GM20000 (cell line): ENCODE data around the gene RUNX1.

ENCODE experiments used
- DNase-seq: peaks from one replicate; pipeline ENCODE4 v3.0.0; 2012; ENCODE audit warnings: low spot score
- TF ChIP-seq, protein P1 (sequence below): IDR thresholded peaks from 2 replicates; pipeline ENCODE4 v1.5.1; 2012; ENCODE audit warnings: mild to moderate bottlenecking, control low read depth; ENCODE audit errors: extremely low read depth, missing control alignments

Gene RUNX1

DNA sequence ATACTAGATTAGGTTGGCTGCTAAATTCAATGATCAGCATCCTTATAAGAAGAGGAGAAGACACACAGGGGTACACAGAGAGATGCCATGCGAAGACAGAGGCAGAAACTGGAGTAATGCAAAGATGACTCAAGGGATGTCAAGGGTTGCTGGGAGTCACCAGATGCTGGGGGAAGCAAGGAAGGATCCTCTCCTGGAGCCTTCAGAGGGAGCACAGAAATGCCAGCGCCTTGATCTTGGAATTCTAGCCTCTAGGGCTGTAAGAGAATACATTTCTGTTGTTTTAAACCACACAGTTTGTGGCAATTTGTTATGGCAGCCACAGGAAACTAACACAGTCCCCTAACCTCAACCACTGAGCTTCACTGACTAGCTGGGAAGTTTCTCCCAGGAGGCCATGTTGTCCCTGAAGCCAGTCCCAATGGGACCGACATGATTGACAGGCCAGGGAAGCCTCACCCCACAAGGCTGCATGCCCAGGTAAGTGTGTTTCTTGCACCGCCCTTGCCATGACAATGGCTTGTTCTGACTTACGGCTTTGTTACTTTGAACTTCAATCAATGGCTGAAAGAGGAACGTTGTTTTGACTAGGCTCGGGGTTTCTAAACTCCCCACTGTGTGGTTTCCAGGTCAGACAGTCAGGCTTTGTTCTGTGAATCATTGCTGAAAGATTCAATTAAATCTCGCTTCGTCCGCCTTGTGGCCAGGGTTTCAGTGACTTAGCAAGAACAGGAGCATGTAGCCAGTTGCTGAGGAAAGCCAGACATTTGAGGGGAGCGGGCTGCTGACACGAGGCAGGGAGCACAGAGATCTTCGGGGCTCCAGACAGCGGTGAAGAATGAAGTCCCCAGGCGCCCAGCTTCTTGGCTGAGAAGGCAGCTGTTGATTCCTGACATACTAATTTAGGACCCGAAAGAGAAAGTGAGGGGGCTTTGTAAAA lies 62.3 kb downstream of the RUNX1 start:
- TF ChIP-seq, protein P1, sequence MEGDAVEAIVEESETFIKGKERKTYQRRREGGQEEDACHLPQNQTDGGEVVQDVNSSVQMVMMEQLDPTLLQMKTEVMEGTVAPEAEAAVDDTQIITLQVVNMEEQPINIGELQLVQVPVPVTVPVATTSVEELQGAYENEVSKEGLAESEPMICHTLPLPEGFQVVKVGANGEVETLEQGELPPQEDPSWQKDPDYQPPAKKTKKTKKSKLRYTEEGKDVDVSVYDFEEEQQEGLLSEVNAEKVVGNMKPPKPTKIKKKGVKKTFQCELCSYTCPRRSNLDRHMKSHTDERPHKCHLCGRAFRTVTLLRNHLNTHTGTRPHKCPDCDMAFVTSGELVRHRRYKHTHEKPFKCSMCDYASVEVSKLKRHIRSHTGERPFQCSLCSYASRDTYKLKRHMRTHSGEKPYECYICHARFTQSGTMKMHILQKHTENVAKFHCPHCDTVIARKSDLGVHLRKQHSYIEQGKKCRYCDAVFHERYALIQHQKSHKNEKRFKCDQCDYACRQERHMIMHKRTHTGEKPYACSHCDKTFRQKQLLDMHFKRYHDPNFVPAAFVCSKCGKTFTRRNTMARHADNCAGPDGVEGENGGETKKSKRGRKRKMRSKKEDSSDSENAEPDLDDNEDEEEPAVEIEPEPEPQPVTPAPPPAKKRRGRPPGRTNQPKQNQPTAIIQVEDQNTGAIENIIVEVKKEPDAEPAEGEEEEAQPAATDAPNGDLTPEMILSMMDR: no peak
- DNase-seq: peak; percentile 64

DNA sequence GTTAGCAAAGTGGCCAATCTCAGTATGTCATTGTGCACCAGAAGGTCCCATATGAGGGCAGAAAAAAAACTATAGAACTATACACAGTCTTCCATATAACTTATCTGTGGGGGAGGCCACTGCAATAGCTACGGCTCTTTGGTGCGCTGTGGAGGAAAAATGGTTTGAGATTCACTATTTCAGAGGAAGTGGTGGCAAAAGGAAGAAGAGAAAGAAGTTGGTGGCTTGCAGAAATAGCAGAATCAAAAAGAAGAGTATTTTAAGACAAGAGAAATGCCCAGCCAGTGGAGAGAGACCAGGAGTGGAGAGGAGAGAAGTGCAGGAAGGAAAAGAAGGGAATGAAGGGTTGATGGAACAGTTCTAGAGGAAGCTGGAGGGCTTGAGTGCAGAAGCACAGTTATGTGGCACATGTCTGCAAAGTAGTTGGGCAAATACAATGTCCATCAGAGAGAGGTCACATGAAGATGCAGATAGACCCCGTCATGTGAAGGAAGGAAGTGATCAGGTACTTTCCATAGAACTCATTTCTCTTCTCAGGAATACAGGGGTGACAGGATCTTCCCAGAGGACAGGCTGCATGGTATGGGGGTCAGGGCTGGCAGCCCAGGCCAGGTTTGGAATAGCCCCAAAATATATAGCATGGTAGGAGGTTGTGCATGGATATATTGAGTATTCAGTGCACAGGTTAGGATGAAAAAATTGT lies 64.6 kb downstream of the RUNX1 start:
- DNase-seq: no peak

DNA sequence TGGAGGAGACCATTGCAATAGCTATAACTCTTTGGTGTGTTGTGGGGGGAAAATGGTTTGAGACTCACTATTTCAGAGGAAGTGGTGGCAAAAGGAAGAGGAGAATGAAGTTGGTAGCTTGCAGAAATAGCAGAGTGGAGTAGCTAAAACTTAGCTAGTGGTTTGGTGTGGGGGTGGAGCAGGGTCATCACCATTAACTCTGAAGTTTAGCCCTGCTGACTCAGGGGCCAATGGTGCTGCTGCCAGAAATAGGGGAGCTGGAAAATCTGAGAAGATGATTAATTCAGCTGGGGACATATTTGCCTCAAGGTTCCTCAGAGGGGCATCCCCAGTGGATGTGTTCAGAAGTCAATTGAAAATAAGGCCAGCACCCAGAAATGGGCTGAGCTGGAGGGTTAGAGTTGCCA lies 65.4 kb downstream of the RUNX1 start:
- peak; percentile 12 for DNase-seq

More for the DNA sequence above, 64.6 kb downstream of the RUNX1 start:
- TF ChIP-seq, protein P1: no peak

DNA sequence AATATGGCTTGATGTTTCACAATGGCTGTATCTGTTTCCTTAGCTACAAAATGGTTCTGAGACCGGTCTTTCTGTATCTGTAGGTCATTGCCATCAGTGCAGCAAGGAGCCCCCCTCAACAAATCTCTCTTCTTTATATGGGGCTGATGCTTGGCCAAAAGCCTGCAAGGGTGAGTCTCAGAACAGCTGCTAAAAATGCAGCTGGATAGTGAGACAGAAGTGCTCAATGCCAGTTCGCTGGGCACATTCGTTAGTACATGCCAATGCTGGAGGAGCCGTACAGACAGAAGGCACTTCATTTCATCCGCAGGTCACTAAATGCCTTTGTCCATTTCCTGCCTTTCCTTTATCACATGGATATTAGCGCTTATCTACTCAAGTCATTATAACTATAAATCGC lies 67.3 kb downstream of the RUNX1 start:
- no peak for DNase-seq
- TF ChIP-seq, protein P1: no peak

More for the DNA sequence above, 65.4 kb downstream of the RUNX1 start:
- TF ChIP-seq, protein P1: no peak

DNA sequence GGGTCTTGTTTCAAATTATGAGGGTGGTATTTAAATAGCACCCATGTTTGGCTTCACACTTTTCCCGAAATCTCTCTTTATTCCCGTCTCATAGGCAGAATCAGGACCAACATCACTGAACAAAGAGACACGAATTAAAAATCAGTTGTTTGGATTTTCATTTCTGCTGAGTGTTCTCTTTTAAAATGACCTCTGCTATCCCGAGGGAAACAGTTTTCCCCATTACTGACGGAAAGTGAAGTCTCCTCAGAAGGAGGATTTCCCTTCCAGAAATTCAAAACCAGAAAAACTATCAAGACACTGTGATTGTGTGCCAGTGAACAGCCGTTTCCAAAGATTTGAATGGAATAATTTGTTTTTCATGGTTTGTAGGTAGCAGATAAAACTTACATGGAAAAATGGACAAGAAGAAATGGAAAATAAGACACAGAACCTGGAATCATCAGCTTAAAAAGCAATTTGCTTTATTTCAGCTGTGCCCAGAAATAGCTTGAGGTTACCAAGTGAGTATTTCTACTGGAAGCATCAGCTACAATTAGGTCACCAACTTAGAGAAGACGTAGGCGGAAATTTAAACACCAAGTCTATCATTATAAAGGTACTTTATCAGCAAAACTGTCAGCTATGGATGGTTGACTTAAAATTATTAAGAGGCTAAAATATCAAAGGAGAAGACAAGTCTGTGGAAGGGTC lies 68.5 kb downstream of the RUNX1 start:
- TF ChIP-seq, protein P1: no peak
- DNase-seq: no peak

DNA sequence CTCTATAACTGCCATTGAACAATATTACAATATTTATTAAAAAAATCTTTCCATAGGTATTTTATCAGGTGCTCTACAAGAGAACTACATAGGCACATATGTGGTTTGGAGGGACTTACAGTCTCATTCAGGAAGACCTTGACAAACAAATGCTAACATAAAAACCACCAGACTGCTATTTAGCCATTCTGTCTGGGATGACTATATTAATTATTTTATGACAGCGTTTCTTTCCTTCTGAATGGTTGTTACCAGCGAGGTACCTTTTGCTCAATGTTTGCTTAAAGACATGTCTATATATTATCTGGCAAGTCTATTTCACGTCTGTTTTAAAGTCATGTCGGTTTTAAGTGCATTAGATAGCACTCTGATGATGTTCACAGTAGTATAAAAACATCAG lies 69.7 kb downstream of the RUNX1 start:
- TF ChIP-seq, protein P1: no peak
- no peak for DNase-seq
